Upper lobe of left lung (tissue), 4 donors: ENCODE measurements around the gene MAPK14.

Source experiments
- EP300 ChIP-seq, 4 donors: sonication (generic); formaldehyde crosslinking; IDR thresholded peaks; one replicate each; pipeline ENCODE4 v1.5.1; 2017; ENCODE audit warnings: antibody characterized with exemption in 4 of 4, control low read depth in 2 of 4
- POLR2A ChIP-seq, 4 donors: fragments of 450-650 bp; IDR thresholded peaks; one replicate each; pipeline ENCODE4 v1.5.1; 2016 to 2017; ENCODE audit warnings: antibody characterized with exemption in 4 of 4, mild to moderate bottlenecking in 2 of 4
- TF ChIP-seq, protein P1 (sequence below), 6 experiments: fragments of 450-650 bp in 4 of 6; fragments of 200-600 bp in 2 of 6; sonication (generic) in 2 of 6; IDR thresholded peaks; one replicate each; pipeline ENCODE4 v1.5.1; 2016 to 2019; ENCODE audit warnings: antibody characterized with exemption in 6 of 6

DNA sequence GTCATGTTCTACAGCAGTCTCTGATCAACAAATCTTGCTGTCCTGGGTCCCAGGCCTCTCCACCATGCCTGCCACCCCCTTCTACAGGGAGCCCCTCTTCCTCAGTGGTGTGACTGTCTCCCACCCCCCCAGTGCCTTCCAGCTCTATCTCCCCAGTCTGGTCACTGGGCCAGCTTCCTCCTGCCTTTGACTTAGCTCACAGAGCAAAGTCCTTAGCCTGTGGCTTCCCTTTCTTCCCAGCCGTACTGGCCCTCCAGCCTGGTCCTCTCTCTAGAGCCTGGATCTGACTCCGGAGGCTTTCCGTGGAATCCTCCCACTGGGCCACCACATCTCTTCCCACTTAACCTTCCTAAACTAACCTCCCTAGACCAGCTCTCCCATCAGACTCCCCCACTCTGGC is 119.7 kb downstream of the MAPK14 start:
- no peak for TF ChIP-seq EP300 (IDR thresholded peaks at IDR 0.05)
- TF ChIP-seq, protein P1, sequence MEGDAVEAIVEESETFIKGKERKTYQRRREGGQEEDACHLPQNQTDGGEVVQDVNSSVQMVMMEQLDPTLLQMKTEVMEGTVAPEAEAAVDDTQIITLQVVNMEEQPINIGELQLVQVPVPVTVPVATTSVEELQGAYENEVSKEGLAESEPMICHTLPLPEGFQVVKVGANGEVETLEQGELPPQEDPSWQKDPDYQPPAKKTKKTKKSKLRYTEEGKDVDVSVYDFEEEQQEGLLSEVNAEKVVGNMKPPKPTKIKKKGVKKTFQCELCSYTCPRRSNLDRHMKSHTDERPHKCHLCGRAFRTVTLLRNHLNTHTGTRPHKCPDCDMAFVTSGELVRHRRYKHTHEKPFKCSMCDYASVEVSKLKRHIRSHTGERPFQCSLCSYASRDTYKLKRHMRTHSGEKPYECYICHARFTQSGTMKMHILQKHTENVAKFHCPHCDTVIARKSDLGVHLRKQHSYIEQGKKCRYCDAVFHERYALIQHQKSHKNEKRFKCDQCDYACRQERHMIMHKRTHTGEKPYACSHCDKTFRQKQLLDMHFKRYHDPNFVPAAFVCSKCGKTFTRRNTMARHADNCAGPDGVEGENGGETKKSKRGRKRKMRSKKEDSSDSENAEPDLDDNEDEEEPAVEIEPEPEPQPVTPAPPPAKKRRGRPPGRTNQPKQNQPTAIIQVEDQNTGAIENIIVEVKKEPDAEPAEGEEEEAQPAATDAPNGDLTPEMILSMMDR (IDR thresholded peaks at IDR 0.05) = no peak
- no peak for TF ChIP-seq POLR2A (IDR thresholded peaks at IDR 0.05)
